PFSK-1 (cell line): ENCODE results near the gene HOXC10.

Source experiments
- REST ChIP-seq, 2 experiments: IDR thresholded peaks; 2 replicates each; pipeline versions ENCODE4 v1.6.1 to v1.8.0; 2011 to 2012; ENCODE audit warnings: low read depth in 2 of 2, low read length in 2 of 2, control low read depth in 1 of 2, inconsistent platforms in 1 of 2, mild to moderate bottlenecking in 1 of 2, moderate library complexity in 1 of 2; ENCODE audit not compliant: insufficient read depth in 1 of 2
- SIN3A ChIP-seq: IDR thresholded peaks from 2 replicates; pipeline ENCODE4 v1.6.1; 2012; ENCODE audit warnings: mild to moderate bottlenecking, low read length, moderate library complexity, borderline replicate concordance; ENCODE audit not compliant: insufficient read depth

- TF ChIP-seq REST (IDR thresholded peaks at IDR 0.05; ENCODE audit: insufficient read depth in 1 of 2, low read depth in 2 of 2, low read length in 2 of 2) (no peak), SIN3A (no peak)
Measured at GRCh38 chr12:53980802-53981496, 4.0 kb upstream of the HOXC10 start.
